K562 (cell line): ENCODE measurements around the gene MEAF6. TPM values are rescaled to one million over a fixed set of nuclear protein-coding genes. Genes with fewer than 3 reads are reported as not detected.
A peak's percentile ranks its signal among the peaks of the same experiment; 100 is the strongest.

ENCODE experiments used
- CHD7 ChIP-seq: fragments of 200-600 bp; sonication (generic); IDR thresholded peaks from one replicate; pipeline ENCODE4 v1.6.1; 2012; ENCODE audit warnings: mild to moderate bottlenecking, low read depth, low read length, inconsistent platforms
- CREB1 ChIP-seq, 2 experiments: sonication (generic) in 1 of 2; formaldehyde crosslinking in 1 of 2; IDR thresholded peaks; 2 replicates each; pipeline versions ENCODE4 v1.6.1 to v1.8.0; 2012 to 2022; ENCODE audit warnings: inconsistent platforms in 1 of 2, mild to moderate bottlenecking in 1 of 2, missing genetic modification reagents in 1 of 2, moderate library complexity in 1 of 2
- FOXA3 ChIP-seq, 2 experiments: fragments of 450-650 bp in 1 of 2; sonication (generic) in 1 of 2; formaldehyde crosslinking; IDR thresholded peaks in 1 of 2; conservative IDR thresholded peaks in 1 of 2; 2 replicates each; pipeline versions ENCODE4 v1.4.0 to v1.8.0; 2020 to 2022; ENCODE audit warnings: mild to moderate bottlenecking in 2 of 2, missing genetic modification reagents in 1 of 2
- HNRNPH1 ChIP-seq: fragments of 200-400 bp; formaldehyde crosslinking; optimal IDR thresholded peaks from 2 replicates; pipeline ENCODE3; 2017; ENCODE audit warnings: low read depth, mild to moderate bottlenecking, low read length, moderate library complexity
- KDM1A ChIP-seq, 2 experiments: fragments of 450-650 bp; IDR thresholded peaks; 2 replicates each; pipeline ENCODE4 v1.6.1; 2016; ENCODE audit warnings: mild to moderate bottlenecking in 2 of 2
- NEUROD1 ChIP-seq: fragments of 150-350 bp; IDR thresholded peaks from 2 replicates; pipeline ENCODE4 v1.6.1; 2014; ENCODE audit warnings: borderline replicate concordance, low read length, low read depth; ENCODE audit not compliant: partially characterized antibody
- NR2C2 ChIP-seq, 2 experiments: fragments of 200-800 bp in 1 of 2; sonication (Bioruptor generic) in 1 of 2; sonication (generic) in 1 of 2; formaldehyde crosslinking in 1 of 2; IDR thresholded peaks; 2 replicates each; pipeline versions ENCODE4 v1.6.1 to v1.8.0; 2016 to 2022; ENCODE audit warnings: mild to moderate bottlenecking in 1 of 2, missing compliant biosample characterization in 1 of 2, missing genetic modification characterization in 1 of 2, missing genetic modification reagents in 1 of 2
- SMARCB1 ChIP-seq: IDR thresholded peaks from 2 replicates; pipeline ENCODE4 v1.6.1; 2011; ENCODE audit warnings: improper control_type of control experiment, low read depth; ENCODE audit not compliant: insufficient read length
- SRSF3 ChIP-seq: fragments of 200-400 bp; formaldehyde crosslinking; IDR thresholded peaks from 2 replicates; pipeline ENCODE4 v1.6.1; 2016; ENCODE audit warnings: mild to moderate bottlenecking, low read length, moderate library complexity; ENCODE audit not compliant: insufficient read depth
- ZBTB5 ChIP-seq: fragments of 450-650 bp; IDR thresholded peaks from 2 replicates; pipeline ENCODE4 v1.6.1; 2017; ENCODE audit warnings: antibody characterized with exemption
- ZFP36 ChIP-seq: fragments of 150-350 bp; IDR thresholded peaks from 2 replicates; pipeline ENCODE4 v1.6.1; 2018; ENCODE audit warnings: low read length, low read depth; ENCODE audit not compliant: partially characterized antibody
- ZNF274 ChIP-seq: IDR thresholded peaks from 2 replicates; pipeline ENCODE4 v1.6.1; 2011; ENCODE audit warnings: low read depth, mild to moderate bottlenecking, low read length, moderate library complexity, borderline replicate concordance
- polyA plus RNA-seq, 8 experiments: library from polyadenylated mRNA; depleted of rRNA in 4 of 8; stranded (reverse) in 5 of 8; unstranded in 3 of 8; fragments of >200 nt; fragmentation: Nextera tagmentation in 2 of 8; fragmentation: Illumina TruSeq in 1 of 8; extraction: Ambion mirVana in 2 of 8; extraction: Trizol in 1 of 8; gene quantifications; 2 replicates each; pipeline versions ENCODE4 v1.2.1 to v1.2.3, GENCODE V29; 2011 to 2014; ENCODE audit warnings: inconsistent platforms in 1 of 8, missing spikeins in 1 of 8
- total RNA-seq, 7 experiments: library from RNA; depleted of rRNA in 6 of 7; stranded (reverse); fragments of >200 nt in 6 of 7; fragmentation: Illumina TruSeq in 2 of 7; extraction: Trizol in 2 of 7; gene quantifications; 2 replicates each; pipeline versions ENCODE4 v1.2.1 to v1.2.3, GENCODE V29; 2011 to 2021; ENCODE audit warnings: low replicate concordance in 1 of 7

MEAF6 gene
- total and polyA plus RNA-seq, 9 of the 15 experiments (the other 6 are each of a cell fraction or from before 2014, with no cell fraction given) = 55.0 to 151 (median 92.3) TPM

GRCh38 chr1:37514350-37515184 lies at the start of gene MEAF6 (continued):
- TF ChIP-seq ZNF274 (no peak), NEUROD1 (peak; percentile 51), NR2C2 (CRISPR knock-in tag; IDR thresholded peaks at IDR 0.05) (peak; percentile 68; the same call in 1 of the 2 replicates), NR2C2 (tag; IDR thresholded peaks at IDR 0.05) (peak; percentile 83), KDM1A (IDR thresholded peaks at IDR 0.05) (no peak), ZFP36 (no peak), FOXA3 (CRISPR knock-in tag; conservative IDR thresholded peaks at IDR 0.05 in 1 of 2, IDR thresholded peaks at IDR 0.05 in 1 of 2) (no peak), CREB1 (IDR thresholded peaks at IDR 0.05) (no peak), CREB1 (CRISPR knock-in tag; IDR thresholded peaks at IDR 0.05) (peak; percentile 56; the same call in 1 of the 2 replicates), CHD7 (no peak), HNRNPH1 (no peak), SMARCB1 (no peak), SRSF3 (no peak), ZBTB5 (no peak)
